NCI-H1694 treated with DMSO at 0.1 percent for 48 hours (cell line): ENCODE results near the gene ADGB.
"Not testable (repeated sequence)": the region's sequence is repeated elsewhere in the genome, so short reads cannot be mapped to it uniquely, and the experiment has no call there.

ENCODE experiments used
- DNase-seq: peaks from one replicate; lab custom pipeline; 2025; lab: John Stamatoyannopoulos, UW

Gene ADGB

GRCh38 chr6:146598772-146599405 is at the start of gene ADGB:
TSS of gene ADGB (plus strand) at chr6:146598972. CDS start at chr6:146599041, 69 bp downstream.
- DNase-seq = no peak

- no peak for DNase-seq
Measured at GRCh38 chr6:146550911-146551310, 47.9 kb upstream of the ADGB start.

DNA sequence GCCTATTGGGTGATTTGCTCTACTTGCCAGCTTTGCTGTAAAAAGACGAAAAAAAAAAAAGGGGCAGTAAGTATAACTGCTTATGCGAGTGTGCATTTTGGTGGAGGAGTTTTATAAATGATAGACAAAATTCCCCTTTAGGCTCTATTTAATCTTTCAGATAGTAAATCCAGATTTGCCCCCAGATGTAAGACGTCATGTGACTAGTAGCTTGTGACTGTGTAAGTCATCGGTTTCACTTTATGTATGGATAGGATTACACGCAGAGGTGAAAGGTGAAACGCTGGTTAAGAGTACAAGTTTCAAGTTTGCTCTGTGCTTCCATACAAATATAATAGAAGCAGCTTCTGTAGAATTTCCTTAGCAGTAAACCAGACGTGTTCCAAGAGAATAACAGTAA is 47.2 kb upstream of the ADGB start:
- DNase-seq = no peak

DNA sequence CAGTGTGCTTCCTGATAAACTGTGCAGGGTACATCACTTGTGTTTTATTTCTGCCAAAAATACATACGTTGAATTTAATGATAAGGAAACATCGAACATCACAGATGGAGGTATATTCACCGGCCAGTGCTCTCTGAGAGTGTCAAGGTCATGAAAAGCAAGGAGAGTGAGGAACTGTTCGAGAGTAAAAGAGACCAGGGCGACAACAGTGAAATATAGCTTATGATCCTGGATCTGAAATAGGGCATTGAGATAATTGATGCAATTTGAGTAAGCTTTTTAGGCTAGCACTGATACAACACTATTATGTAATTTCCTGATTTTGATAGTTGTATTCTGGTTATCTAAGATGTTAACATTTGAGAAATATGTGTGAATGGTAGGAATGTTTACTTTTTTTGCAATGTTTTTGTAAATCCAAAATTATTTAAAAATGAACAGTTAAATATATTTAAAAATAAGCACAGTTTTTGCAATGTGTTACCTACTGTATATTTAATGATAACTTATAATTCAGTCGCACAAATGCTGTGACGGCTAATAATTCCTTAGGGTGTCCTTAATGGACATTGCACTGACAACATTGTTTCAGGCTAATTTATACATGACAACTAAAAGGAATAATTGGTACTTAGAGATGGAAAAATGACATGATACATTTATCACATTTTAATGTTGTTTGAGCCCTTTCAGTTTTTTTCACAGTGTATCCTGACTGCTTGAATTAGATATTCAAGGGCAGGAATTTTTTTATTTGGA is 45.2 kb upstream of the ADGB start:
- no peak for DNase-seq

GRCh38 chr6:146560607-146561006 is 38.2 kb upstream of the ADGB start:
- DNase-seq = no peak

DNA sequence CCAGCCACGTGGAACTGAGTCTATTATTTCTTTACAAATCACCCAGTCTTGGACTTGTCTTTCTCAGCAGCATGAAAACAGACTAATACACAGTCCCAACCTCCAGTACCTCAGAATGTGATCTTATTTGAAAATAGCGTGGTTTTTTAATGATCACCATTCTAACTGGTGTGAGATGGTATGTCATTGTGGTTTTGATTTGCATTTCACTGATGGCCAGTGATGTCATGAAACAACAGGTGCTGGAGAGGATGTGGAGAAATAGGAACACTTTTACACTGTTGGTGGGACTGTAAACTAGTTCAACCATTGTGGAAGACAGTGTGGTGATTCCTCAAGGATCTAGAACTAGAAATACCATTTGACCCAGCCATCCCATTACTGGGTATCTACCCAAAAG is 32.1 kb upstream of the ADGB start:
- not testable (repeated sequence) for DNase-seq

- DNase-seq = not testable (repeated sequence)
Measured at GRCh38 chr6:146568619-146569018, 30.2 kb upstream of the ADGB start.

GRCh38 chr6:146574211-146574610 is 24.6 kb upstream of the ADGB start:
- no peak for DNase-seq

DNA sequence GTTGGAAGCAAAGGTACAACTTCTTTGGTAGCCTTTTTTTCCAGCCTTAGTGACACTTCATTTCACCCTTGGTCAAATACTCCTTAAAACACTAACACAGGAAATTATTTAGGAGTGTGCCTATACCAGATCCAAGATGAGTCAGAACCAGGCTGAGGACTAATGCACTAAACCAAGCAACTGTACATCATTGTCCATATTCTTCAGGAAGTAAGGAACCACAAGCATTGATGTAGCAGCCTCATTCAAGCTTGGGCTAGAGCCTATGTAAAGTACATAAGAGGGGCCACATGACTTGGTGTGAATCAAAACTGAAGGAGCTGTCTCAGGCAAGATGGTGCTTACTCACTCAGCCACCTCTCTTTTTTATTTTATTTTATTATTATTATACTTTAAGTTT is 20.7 kb upstream of the ADGB start:
- no peak for DNase-seq

DNA sequence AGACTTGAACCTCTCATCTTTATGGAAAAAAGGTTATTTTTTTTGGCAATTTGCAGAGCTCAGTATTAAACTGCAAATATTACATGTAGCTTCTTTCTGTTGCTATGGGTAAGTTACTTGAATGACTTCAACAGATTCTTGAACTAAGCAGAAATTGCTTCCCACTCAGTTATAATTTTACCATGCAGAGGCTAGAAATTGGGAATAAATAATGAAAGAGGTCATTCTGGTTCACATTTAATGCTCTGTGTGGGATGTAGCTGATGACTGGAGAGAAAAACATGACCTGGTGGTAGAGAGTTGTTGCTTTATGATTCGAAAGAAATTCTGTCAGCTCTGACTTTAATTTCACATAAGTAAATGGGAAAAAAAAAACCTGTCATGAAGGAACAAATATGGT is 16.8 kb upstream of the ADGB start:
- DNase-seq = no peak

GRCh38 chr6:146582857-146583256 is 15.9 kb upstream of the ADGB start:
- no peak for DNase-seq

GRCh38 chr6:146583966-146584365 is 14.8 kb upstream of the ADGB start:
- no peak for DNase-seq

GRCh38 chr6:146587459-146587858 is 11.3 kb upstream of the ADGB start:
- no peak for DNase-seq

GRCh38 chr6:146590492-146590891 is 8.3 kb upstream of the ADGB start:
- no peak for DNase-seq

DNA sequence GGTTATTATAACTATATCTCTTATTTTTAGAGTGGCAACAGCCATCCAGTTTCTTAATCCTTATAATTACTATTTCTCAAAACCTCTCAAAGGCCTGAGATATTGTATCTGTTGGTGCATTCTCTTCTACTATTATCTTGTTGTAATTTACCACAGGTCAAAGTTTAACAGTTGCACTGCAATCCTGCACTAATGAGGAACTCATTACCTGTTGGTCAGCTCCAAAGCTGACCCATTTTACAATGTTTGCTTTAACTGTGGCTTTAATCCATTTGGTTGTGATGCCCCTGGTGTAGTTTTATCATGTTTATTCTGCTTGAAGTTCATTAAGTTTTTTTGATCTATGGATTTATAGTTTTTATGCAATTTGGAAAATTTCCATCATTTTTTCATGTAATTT is 6.3 kb upstream of the ADGB start:
- DNase-seq = no peak

- no peak for DNase-seq
Measured at GRCh38 chr6:146593986-146594385, 4.8 kb upstream of the ADGB start.

DNA sequence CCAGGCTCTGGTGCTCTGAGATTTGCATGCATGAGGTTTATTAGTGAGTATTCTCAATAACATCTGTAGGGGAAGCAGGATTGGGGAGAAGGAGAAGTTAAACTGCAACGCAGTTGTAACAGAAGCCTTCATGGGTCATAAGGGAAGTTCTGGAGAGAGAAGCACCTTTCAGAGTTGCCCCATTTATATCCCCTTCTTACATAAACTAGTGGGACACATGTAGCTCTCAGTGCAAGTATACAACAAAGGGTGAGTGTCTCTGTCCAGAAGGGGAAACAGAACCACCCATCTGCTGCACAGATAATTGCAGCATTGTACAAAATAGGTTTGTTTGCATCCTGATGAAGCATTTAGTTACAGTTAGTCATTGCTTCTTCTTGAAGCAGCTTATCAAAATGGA is 4.3 kb upstream of the ADGB start:
- DNase-seq = no peak

GRCh38 chr6:146595972-146596731 is 2.6 kb upstream of the ADGB start:
- no peak for DNase-seq

- DNase-seq = no peak
Measured at GRCh38 chr6:146601352-146601751, 2.6 kb downstream of the ADGB start.

GRCh38 chr6:146602526-146602925 is 3.8 kb downstream of the ADGB start:
- no peak for DNase-seq

DNA sequence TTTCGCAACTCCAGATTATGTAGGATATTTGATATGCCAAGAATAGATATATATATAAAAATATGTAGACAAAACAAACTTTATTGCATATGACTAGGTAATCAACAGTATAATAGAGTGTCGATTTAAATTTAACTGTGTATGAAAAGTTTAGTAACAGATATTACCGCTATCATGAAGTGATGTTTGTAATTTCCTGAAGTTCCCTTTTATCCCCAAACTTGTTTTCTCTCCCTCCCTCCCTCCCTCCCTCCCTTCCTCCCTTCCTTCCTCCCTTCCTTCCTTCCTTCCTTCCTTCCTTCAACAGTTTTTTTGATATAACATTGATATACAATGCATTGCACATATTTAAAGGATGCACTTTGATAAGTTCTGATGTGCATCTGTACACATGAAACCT is 15.2 kb downstream of the ADGB start:
- DNase-seq = no peak

DNA sequence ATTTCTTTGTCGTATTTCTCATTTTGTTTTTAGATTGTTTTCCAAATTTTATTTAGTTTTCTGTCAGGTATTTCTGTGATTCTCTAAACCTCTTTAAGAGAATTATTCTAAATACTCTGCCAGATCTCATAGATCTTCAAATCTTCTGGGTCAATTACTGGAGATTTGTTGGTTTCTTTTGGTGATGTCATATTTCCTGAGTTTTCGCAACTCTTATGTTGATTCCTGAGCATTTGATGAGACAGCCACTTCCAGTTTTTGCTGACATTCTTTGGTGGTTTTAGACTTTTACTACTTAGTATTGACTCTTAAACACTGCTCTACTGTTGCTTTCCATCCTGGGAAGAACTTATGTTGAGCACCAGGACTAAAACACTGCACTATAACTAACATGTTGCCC is 21.9 kb downstream of the ADGB start:
- no peak for DNase-seq

GRCh38 chr6:146628350-146628749 is 29.6 kb downstream of the ADGB start:
- DNase-seq = no peak
